B cell (primary cell): Measurements from ENCODE around the gene KRTAP10-7. TPM values are rescaled to one million over a fixed set of nuclear protein-coding genes. Genes with fewer than 3 reads are reported as not detected.

ENCODE experiments used
- ATAC-seq: fragments of 200-7000 bp; cut with Tn5 transposase; one replicate; pipeline ENCODE4 v1.10.0; 2021; ENCODE audit warnings: low read depth, mild to moderate bottlenecking, moderate number of reproducible peaks, moderate library complexity
- CTCF ChIA-PET: fragments of 350-600 bp; sonication (Branson Sonifier 250); formaldehyde crosslinking; loops from one replicate; lab custom pipeline; 2021; ENCODE audit warnings: antibody characterized with exemption, inconsistent platforms; lab: Charles Lee
- POLR2A ChIA-PET: fragments of 350-600 bp; sonication (Branson Sonifier 250); formaldehyde crosslinking; loops from one replicate; lab custom pipeline; 2021; ENCODE audit warnings: antibody characterized with exemption; lab: Charles Lee
- DNase-seq: peaks from one replicate; pipeline ENCODE4 v3.0.0; 2013
- H2AFZ ChIP-seq: 2 replicates; pipeline ENCODE4 v1.6.1; 2012; ENCODE audit warnings: mild to moderate bottlenecking, low read depth, low read length; ENCODE audit not compliant: insufficient read depth, poor library complexity, severe bottlenecking
- H3K27ac ChIP-seq, 2 donors: 1 replicate in 1 of 2; 2 replicates in 1 of 2; pipeline ENCODE4 v1.5.1; 2012 to 2013; ENCODE audit warnings: low read length in 2 of 2, mild to moderate bottlenecking in 2 of 2, moderate library complexity in 1 of 2
- H3K27me3 ChIP-seq, 4 experiments: fragments of 200-600 bp in 1 of 4; sonication (generic) in 1 of 4; replicated peaks in 1 of 4; 1 replicate in 2 of 4; 2 replicates in 2 of 4; pipeline versions ENCODE4 v1.6.1 to v1.7.0; 2013 to 2016; ENCODE audit warnings: low read length in 3 of 4, mild to moderate bottlenecking in 2 of 4, mixed read lengths in 1 of 4, moderate library complexity in 1 of 4; ENCODE audit not compliant: insufficient read depth in 4 of 4, control insufficient read depth in 3 of 4; ENCODE audit errors: control extremely low read depth in 1 of 4
- H3K36me3 ChIP-seq, 2 experiments: replicated peaks in 1 of 2; 1 replicate in 1 of 2; 2 replicates in 1 of 2; pipeline versions ENCODE4 v1.6.1 to v1.7.1; 2013; ENCODE audit warnings: low read length in 1 of 2; ENCODE audit not compliant: insufficient read depth in 2 of 2, control insufficient read depth in 1 of 2; ENCODE audit errors: control extremely low read depth in 1 of 2, extremely low read depth in 1 of 2
- H3K4me1 ChIP-seq, 2 donors: fragments of 200-600 bp in 1 of 2; sonication (generic) in 1 of 2; 1 replicate in 1 of 2; 2 replicates in 1 of 2; pipeline versions ENCODE4 v1.5.1 to v1.6.1; 2013 to 2017; ENCODE audit warnings: low read length in 2 of 2; ENCODE audit not compliant: control insufficient read depth in 2 of 2, insufficient read depth in 2 of 2
- H3K4me2 ChIP-seq: replicated peaks from 2 replicates; pipeline ENCODE3; 2012; ENCODE audit warnings: mild to moderate bottlenecking, low read depth, low read length; ENCODE audit not compliant: poor library complexity, severe bottlenecking
- H3K4me3 ChIP-seq, 5 experiments: fragments of 200-600 bp in 1 of 5; sonication (generic) in 1 of 5; 1 replicate in 3 of 5; 2 replicates in 2 of 5; pipeline versions ENCODE4 v1.5.1 to v1.7.0; 2011 to 2016; ENCODE audit warnings: low read length in 4 of 5, mild to moderate bottlenecking in 4 of 5, low read depth in 2 of 5, control low read depth in 1 of 5, moderate library complexity in 1 of 5; ENCODE audit not compliant: insufficient read depth in 1 of 5; ENCODE audit errors: control extremely low read depth in 1 of 5, extremely low read depth in 1 of 5
- H3K79me2 ChIP-seq: fragments of 200-600 bp; sonication (generic); one replicate; pipeline ENCODE4 v1.6.0; 2016; ENCODE audit warnings: low read length; ENCODE audit not compliant: control insufficient read depth, insufficient read depth
- H3K9ac ChIP-seq: fragments of 200-600 bp; sonication (generic); 2 replicates; pipeline ENCODE4 v1.6.1; 2017; ENCODE audit warnings: mild to moderate bottlenecking, low read length, moderate library complexity
- H3K9me3 ChIP-seq, 3 donors: one replicate each; pipeline versions ENCODE4 v1.6.1 to v1.7.1; 2013; ENCODE audit warnings: low read length in 2 of 3; ENCODE audit not compliant: control insufficient read depth in 2 of 3, insufficient read depth in 1 of 3; ENCODE audit errors: control extremely low read depth in 1 of 3
- H4K20me1 ChIP-seq: 2 replicates; pipeline ENCODE4 v1.6.0; 2012; ENCODE audit warnings: mild to moderate bottlenecking, low read length; ENCODE audit not compliant: insufficient read depth, control insufficient read depth, poor library complexity, severe bottlenecking
- H3K27ac Mint-ChIP-seq: one replicate; pipeline ENCODE4 v1.8.0; 2021; ENCODE audit warnings: mixed read lengths
- H3K27me3 Mint-ChIP-seq: one replicate; pipeline ENCODE4 v1.8.0; 2021; ENCODE audit warnings: mixed read lengths
- H3K4me1 Mint-ChIP-seq: one replicate; pipeline ENCODE4 v1.8.0; 2021; ENCODE audit warnings: mixed read lengths
- H3K4me3 Mint-ChIP-seq: one replicate; pipeline ENCODE4 v1.8.0; 2021; ENCODE audit warnings: mixed read lengths
- H3K9me3 Mint-ChIP-seq: one replicate; pipeline ENCODE4 v1.8.0; 2022; ENCODE audit warnings: mixed read lengths; ENCODE audit not compliant: insufficient read depth
- EZH2 ChIP-seq: IDR thresholded peaks from 2 replicates; pipeline ENCODE4 v1.6.1; 2012; ENCODE audit warnings: borderline replicate concordance, low read depth, mild to moderate bottlenecking, moderate library complexity, low read length; ENCODE audit not compliant: insufficient read depth, poor library complexity, severe bottlenecking
- WGBS: methylation state at CpG from one replicate; pipeline ENCODE4 v1.1.5; 2013; ENCODE audit warnings: missing lambda C conversion rate; ENCODE audit not compliant: insufficient coverage; 5-methylcytosine and 5-hydroxymethylcytosine counted together
- intact Hi-C: fragments of 100-400 bp; cut with micrococcal nuclease; formaldehyde crosslinking; loops from one replicate; pipeline ENCODE4 v1.10.0; 2022
- polyA plus RNA-seq: library from polyadenylated mRNA; depleted of rRNA; stranded (reverse); fragments of >200 nt; gene quantifications from 2 replicates; pipeline ENCODE4 v1.2.3, GENCODE V29; 2012
- total RNA-seq, 2 donors: library from RNA; stranded (reverse); fragments of 120-200 nt in 1 of 2; gene quantifications; 1 replicate in 1 of 2; 2 replicates in 1 of 2; pipeline versions ENCODE4 v1.2.3 to v1.2.4, GENCODE V29; 2013 to 2022
- TF ChIP-seq, protein P1 (sequence below): fragments of 200-600 bp; IDR thresholded peaks from one replicate; pipeline ENCODE4 v1.8.0; 2022; ENCODE audit warnings: antibody characterized with exemption, mild to moderate bottlenecking

KRTAP10-7 gene
- total and polyA plus RNA-seq, 2 donors (not counting 1 experiment from before 2014, with no cell fraction given): not detected

DNA sequence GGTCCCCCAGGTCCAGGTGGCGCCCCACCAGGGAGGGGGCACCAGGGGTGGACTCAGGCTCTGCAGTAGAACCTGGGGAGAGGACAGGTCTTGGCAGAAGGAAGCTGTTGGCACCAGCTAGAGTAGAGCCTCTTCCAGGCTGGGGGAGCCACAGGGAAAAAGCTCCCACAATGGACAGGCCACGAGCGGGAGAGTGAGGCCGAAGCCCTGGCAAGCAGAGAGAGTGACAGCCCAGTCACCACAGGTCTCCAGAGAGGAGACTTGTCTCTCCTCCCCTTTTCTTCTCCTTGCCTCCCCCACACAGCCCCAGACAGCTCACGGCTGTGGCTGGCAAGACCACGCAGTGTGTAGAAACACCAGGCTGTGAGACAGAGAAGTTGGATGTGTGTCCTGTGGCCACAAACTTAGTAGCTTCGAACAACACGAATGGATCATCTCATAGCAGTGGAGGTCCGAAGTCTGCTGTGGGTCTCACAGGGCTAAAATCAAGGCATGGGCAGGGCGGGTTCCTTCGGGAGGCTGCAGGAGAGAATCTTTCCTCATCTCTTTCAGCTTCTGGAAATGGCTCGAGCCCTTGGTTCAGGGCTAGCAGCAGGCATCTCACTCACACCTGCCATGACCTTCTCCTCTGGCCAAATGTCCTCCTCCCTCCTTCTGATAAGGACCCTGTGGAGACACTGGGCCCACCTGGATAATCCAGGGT is 50.7 kb downstream of the KRTAP10-7 start:
- no peaks in the 10 kb centered on the region for H3K36me3 ChIP-seq
- ChIA-PET CTCF (no interaction called here), POLR2A (no interaction called here)
- intact Hi-C loops: no loop called here
- H3K79me2 ChIP-seq: no peaks in the 10 kb centered on the region
- no peak overlapping the region for H3K4me2 ChIP-seq
- peaks cover 3% of the 10 kb centered on the region for H3K9me3 Mint-ChIP-seq
- H3K27me3 ChIP-seq: peaks cover 0 to 2% (median 0%) of the 10 kb centered on the region in 4 experiments
- no peak for TF ChIP-seq EZH2
- TF ChIP-seq, protein P1, sequence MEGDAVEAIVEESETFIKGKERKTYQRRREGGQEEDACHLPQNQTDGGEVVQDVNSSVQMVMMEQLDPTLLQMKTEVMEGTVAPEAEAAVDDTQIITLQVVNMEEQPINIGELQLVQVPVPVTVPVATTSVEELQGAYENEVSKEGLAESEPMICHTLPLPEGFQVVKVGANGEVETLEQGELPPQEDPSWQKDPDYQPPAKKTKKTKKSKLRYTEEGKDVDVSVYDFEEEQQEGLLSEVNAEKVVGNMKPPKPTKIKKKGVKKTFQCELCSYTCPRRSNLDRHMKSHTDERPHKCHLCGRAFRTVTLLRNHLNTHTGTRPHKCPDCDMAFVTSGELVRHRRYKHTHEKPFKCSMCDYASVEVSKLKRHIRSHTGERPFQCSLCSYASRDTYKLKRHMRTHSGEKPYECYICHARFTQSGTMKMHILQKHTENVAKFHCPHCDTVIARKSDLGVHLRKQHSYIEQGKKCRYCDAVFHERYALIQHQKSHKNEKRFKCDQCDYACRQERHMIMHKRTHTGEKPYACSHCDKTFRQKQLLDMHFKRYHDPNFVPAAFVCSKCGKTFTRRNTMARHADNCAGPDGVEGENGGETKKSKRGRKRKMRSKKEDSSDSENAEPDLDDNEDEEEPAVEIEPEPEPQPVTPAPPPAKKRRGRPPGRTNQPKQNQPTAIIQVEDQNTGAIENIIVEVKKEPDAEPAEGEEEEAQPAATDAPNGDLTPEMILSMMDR: no peak
- no peak overlapping the region for H3K27ac ChIP-seq
- no peak overlapping the region for H2AFZ ChIP-seq
- peaks cover 2 to 20% (median 3%) of the 10 kb centered on the region in 3 donors for H3K9me3 ChIP-seq
- no peak for DNase-seq
- H3K4me3 Mint-ChIP-seq: no peak overlapping the region
- no peaks in the 10 kb centered on the region for H3K4me1 ChIP-seq
- H3K9ac ChIP-seq: no peak overlapping the region
- no peak overlapping the region for H3K27ac Mint-ChIP-seq
- no peak for ATAC-seq
- H3K4me1 Mint-ChIP-seq: no peaks in the 10 kb centered on the region
- H4K20me1 ChIP-seq: no peaks in the 10 kb centered on the region
- H3K4me3 ChIP-seq: no peak overlapping the region
- 86% methylated on average over 11 of the region's 12 CpGs for WGBS
- peaks cover 6% of the 10 kb centered on the region for H3K27me3 Mint-ChIP-seq

Other genes with a start within 250 kb of the KRTAP10-7 start
- gene TRPM2, start 247.0 kb upstream of the KRTAP10-7 start, total RNA-seq: 1.4 and 1.6 TPM in 2 replicates
- gene TRPM2, start 247.0 kb upstream of the KRTAP10-7 start, polyA plus RNA-seq: 5.4 and 8.4 TPM in 2 replicates
- 3.3 and 3.8 TPM in 2 replicates for gene LRRC3, start 145.1 kb upstream of the KRTAP10-7 start, total RNA-seq
- 0.36 and 0.46 TPM in 2 replicates for gene LRRC3, start 145.1 kb upstream of the KRTAP10-7 start, polyA plus RNA-seq
- not detected in 2 replicates for gene KRTAP10-1, start 60.4 kb upstream of the KRTAP10-7 start, total RNA-seq
- not detected in 2 replicates for gene KRTAP10-1, start 60.4 kb upstream of the KRTAP10-7 start, polyA plus RNA-seq
- gene KRTAP10-2, start 49.1 kb upstream of the KRTAP10-7 start, total RNA-seq: not detected in 2 replicates
- gene KRTAP10-2, start 49.1 kb upstream of the KRTAP10-7 start, polyA plus RNA-seq: not detected in 2 replicates
- not detected in 2 replicates for gene KRTAP10-3, start 41.8 kb upstream of the KRTAP10-7 start, total RNA-seq
- gene KRTAP10-3, start 41.8 kb upstream of the KRTAP10-7 start, polyA plus RNA-seq: 0.19 and 0.40 TPM in 2 replicates
- gene KRTAP10-4, start 26.9 kb upstream of the KRTAP10-7 start, total RNA-seq: not detected in 2 replicates
- not detected in 2 replicates for gene KRTAP10-4, start 26.9 kb upstream of the KRTAP10-7 start, polyA plus RNA-seq
- gene KRTAP10-5, start 20.0 kb upstream of the KRTAP10-7 start, total RNA-seq: not detected in 2 replicates
- not detected in 2 replicates for gene KRTAP10-5, start 20.0 kb upstream of the KRTAP10-7 start, polyA plus RNA-seq
- not detected in 2 replicates for gene KRTAP10-6, start 8.1 kb upstream of the KRTAP10-7 start, total RNA-seq
- gene KRTAP10-6, start 8.1 kb upstream of the KRTAP10-7 start, polyA plus RNA-seq: not detected in 2 replicates
- not detected in 2 replicates for gene KRTAP10-8, start 11.5 kb downstream of the KRTAP10-7 start, total RNA-seq
- not detected in 2 replicates for gene KRTAP10-8, start 11.5 kb downstream of the KRTAP10-7 start, polyA plus RNA-seq
- gene KRTAP10-9, start 26.5 kb downstream of the KRTAP10-7 start, total RNA-seq: not detected in 2 replicates
- gene KRTAP10-9, start 26.5 kb downstream of the KRTAP10-7 start, polyA plus RNA-seq: not detected in 2 replicates
- gene KRTAP10-10, start 36.8 kb downstream of the KRTAP10-7 start, total RNA-seq: not detected in 2 replicates
- gene KRTAP10-10, start 36.8 kb downstream of the KRTAP10-7 start, polyA plus RNA-seq: not detected in 2 replicates
- gene KRTAP10-11, start 45.8 kb downstream of the KRTAP10-7 start, total RNA-seq: not detected in 2 replicates
- gene KRTAP10-11, start 45.8 kb downstream of the KRTAP10-7 start, polyA plus RNA-seq: not detected in 2 replicates
- not detected in 2 replicates for gene KRTAP12-4, start 54.1 kb downstream of the KRTAP10-7 start, total RNA-seq
- gene KRTAP12-4, start 54.1 kb downstream of the KRTAP10-7 start, polyA plus RNA-seq: not detected in 2 replicates
- gene KRTAP12-3, start 57.3 kb downstream of the KRTAP10-7 start, total RNA-seq: not detected in 2 replicates
- not detected in 2 replicates for gene KRTAP12-3, start 57.3 kb downstream of the KRTAP10-7 start, polyA plus RNA-seq
- not detected in 2 replicates for gene KRTAP12-2, start 66.3 kb downstream of the KRTAP10-7 start, total RNA-seq
- not detected in 2 replicates for gene KRTAP12-2, start 66.3 kb downstream of the KRTAP10-7 start, polyA plus RNA-seq
- gene KRTAP12-1, start 81.6 kb downstream of the KRTAP10-7 start, total RNA-seq: not detected in 2 replicates
- gene KRTAP12-1, start 81.6 kb downstream of the KRTAP10-7 start, polyA plus RNA-seq: not detected in 2 replicates
- not detected in 2 replicates for gene KRTAP10-12, start 96.6 kb downstream of the KRTAP10-7 start, total RNA-seq
- not detected in 2 replicates for gene KRTAP10-12, start 96.6 kb downstream of the KRTAP10-7 start, polyA plus RNA-seq
- gene TSPEAR, start 111.0 kb downstream of the KRTAP10-7 start, total RNA-seq: not detected in 2 replicates
- gene TSPEAR, start 111.0 kb downstream of the KRTAP10-7 start, polyA plus RNA-seq: not detected in 2 replicates
- gene UBE2G2, start 201.2 kb downstream of the KRTAP10-7 start, total RNA-seq: 96.4 and 97.2 TPM in 2 replicates
- 109 and 133 TPM in 2 replicates for gene UBE2G2, start 201.2 kb downstream of the KRTAP10-7 start, polyA plus RNA-seq
- gene SUMO3, start 217.5 kb downstream of the KRTAP10-7 start, total RNA-seq: 34.6 and 37.6 TPM in 2 replicates
- gene SUMO3, start 217.5 kb downstream of the KRTAP10-7 start, polyA plus RNA-seq: 44.8 and 94.9 TPM in 2 replicates